Left colon (tissue), 2 donors: ENCODE measurements around the gene PRM3. TPM values are rescaled to one million over a fixed set of nuclear protein-coding genes. Genes with fewer than 3 reads are reported as not detected.

Experiments
- ATAC-seq: fragments of 200-7000 bp; cut with Tn5 transposase; one replicate; pipeline ENCODE4 v1.9.1; 2020; ENCODE audit warnings: mild to moderate bottlenecking, moderate library complexity
- DNase-seq, 2 donors: peaks; one replicate each; pipeline ENCODE4 v3.0.0-alpha.2; 2020
- intact Hi-C, 2 donors: fragments of 100-400 bp; cut with DNase I in 1 of 2; cut with micrococcal nuclease in 1 of 2; formaldehyde crosslinking; loops; one replicate each; pipeline versions ENCODE4 v1.11.2 to v1.14.0; 2022; cut with DNase I, micrococcal nuclease
- total RNA-seq, 2 donors: library from RNA; stranded (reverse); fragmentation: NEBNext Ultra II Directional; extraction: Animal tissue kit (Norgen Biotek cat#: 25700); gene quantifications; one replicate each; pipeline ENCODE4 v1.2.1, GENCODE V29; 2021
- donor health status: DM: no; HTN: no; CAD: no.
- donor health status: DM: yes; HTN: yes; CAD: no.

The PRM3 gene
- total RNA-seq, 2 donors from 2014 or later: not detected

DNA sequence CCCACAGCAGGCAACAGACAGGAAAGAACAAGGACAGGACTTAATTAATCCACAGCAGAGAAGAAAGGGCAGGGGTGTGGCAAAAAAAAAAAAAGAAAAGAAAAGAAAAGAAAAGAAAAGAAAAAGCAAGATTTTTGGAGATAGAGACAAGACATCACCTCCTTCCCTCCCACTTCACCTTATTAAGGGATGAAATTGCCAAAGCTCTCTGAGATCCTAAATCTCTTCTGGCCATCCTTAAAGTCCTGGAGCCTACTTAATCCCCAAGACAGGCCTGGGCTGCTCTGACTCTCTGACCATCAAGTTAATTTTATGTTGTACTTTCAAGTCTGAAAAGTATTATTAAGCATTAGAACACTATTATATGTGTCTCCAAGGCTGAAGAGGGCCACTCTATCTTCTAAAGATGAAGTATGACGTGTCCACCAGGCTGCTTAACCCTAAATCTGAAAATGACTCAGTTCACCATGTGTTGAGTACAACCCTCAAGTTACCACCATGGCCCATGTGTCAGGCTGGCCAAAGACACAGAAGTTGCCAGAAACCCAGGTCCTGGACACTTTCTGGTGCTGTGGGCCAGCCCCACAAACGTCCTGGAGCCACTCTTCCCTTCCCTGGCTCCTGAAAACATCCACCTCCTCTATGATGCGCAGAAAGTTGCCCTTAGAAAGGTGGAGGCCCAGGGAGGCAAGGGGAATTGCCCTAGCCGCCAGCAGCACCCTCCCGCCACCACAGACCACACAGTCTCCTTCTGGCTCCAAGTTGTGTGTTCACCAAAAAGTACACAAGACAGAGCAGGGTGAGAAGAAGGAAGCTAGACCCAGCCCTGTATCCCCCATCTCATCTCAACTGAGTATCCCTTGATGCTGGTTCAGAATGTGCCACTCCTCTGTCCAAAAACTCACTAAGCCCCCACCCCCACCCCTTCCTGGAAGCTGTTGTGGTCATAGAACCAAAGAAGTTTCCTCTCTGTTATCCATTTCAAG is 20.1 kb downstream of the PRM3 start:
- ATAC-seq (no peak), DNase-seq (no peak)
- intact Hi-C loops: loop anchor here in 1 of 2 donors (10.0 kb wide), 1 partner anchor 279 kb away; no protein-coding TSS in a partner anchor

- no peak for ATAC-seq
- intact Hi-C loops: loop anchor here in 1 of 2 donors (10.0 kb wide), 1 partner anchor 278 kb away; no protein-coding TSS in a partner anchor
- no peak for DNase-seq
Measured at GRCh38 chr16:11252482-11252931, 20.9 kb downstream of the PRM3 start.

DNA sequence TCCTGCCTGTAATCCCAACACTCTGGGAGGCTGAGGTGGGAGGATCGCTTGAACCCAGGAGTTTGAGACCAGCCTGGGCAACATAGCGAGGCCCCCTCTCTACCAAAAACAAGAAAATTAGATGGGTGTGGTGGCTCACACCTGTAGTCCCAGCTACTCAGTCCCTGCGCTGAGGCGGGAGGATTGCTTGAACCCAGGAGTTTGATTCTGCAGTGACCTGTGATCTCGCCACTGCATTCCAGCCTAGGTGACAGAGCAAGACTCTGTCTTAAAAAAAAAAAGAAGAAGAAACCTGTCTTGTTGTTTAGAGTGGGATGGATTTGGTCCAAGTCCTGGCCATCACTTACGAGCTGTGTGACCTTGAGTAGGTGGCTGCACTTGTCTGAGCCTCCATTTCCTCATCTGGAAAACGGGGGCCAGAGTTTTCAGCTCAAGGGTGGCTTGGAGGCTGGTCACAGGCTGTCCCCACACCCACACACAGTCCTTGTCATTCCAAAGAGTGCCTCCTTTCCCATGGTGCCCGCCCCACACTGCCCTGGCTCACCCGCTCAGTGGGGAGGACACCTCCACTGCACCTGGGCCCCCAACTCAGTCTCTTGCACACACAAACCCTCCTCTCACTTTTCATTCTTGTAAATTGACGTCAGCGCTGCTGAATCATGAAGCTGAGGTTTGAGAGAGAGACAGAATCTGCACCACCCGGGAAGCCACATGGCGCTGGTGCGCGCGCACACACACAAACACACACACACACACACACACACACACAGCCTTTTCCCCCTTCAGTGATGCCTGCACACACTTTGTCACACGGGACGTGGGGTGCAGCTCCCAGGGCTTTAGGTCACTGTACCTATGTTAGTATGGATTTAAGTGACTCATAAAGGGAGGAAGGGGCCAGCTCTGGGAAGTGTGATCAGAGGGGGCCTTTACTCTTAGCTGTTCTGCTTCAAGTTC is 21.6 kb downstream of the PRM3 start:
- no peak for DNase-seq
- intact Hi-C loops: loop anchor here in 1 of 2 donors (10.0 kb wide), 1 partner anchor 277 kb away; no protein-coding TSS in a partner anchor
- no peak for ATAC-seq

- DNase-seq (no peak), ATAC-seq (no peak)
- intact Hi-C loops: loop anchor here in 1 of 2 donors (10.0 kb wide), 1 partner anchor 276 kb away; no protein-coding TSS in a partner anchor
Measured at GRCh38 chr16:11250786-11251524, 22.5 kb downstream of the PRM3 start.

GRCh38 chr16:11250091-11250785 is 23.2 kb downstream of the PRM3 start:
- ATAC-seq (peak; percentile 40), DNase-seq (no peak)
- intact Hi-C loops: loop anchor here in 1 of 2 donors (10.0 kb wide), 1 partner anchor 275 kb away; no protein-coding TSS in a partner anchor

DNA sequence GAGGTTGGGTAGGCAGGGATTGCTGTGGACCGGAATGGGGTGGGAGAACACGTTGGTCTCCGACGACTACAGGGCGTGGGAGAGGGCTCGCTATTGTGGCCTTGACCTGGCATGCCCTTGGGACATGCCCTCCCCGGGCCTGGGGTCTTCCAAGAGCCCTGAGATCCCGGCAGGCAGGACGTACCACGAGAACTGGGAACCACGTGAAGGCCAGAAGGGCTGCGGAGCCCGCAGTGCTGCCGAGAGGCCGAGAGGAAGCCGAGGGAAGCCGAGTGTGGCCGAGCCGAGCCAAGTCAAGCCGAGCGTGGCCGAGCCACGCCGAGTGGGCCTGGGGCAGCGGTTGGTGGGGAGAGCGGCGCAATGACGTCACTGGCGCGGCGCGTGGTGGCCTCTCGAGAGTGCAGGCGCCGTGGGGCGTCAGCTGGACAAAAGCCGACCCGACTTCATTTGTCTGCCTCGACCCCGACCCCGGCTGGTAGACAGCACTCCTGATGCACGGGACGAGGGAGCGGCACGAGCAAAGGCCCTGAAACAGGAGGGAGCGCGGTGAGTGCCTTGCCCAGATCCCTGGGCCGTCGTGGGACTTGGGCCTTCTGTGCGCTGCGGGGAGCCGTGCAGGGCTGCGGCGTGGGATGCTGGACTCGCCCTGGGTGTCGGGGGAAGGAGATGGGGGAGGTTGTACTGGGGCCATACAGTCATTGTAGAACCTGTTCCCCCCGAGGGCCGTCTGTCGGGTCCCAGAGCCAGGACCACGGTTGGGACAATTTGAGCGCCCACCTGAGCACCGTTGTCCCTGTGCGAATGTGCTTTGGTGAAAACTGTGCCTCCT is 24.0 kb downstream of the PRM3 start:
- DNase-seq: no peak
- ATAC-seq: no peak
- intact Hi-C loops: loop anchor here in 1 of 2 donors (10.0 kb wide), 1 partner anchor 275 kb away; no protein-coding TSS in a partner anchor

DNA sequence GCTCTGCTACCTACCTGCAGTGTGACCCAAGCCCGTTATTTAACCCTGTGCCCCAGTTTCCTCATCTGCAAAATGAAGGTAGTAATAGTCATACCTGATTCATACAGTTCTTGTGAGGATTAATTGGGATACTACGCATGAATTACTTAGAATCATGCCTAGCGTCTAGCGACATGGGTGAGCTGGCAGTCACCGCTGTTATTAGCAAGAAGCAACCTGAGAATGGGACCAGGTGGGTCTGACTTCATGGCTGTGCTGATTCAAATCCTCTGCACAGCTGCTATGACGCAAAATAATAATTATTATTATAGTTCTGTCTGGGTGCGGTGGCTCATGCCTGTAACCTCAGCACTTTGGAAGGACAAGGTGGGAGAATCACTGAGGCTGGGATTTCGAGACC is 25.3 kb downstream of the PRM3 start:
- intact Hi-C loops: no loop called here
- ATAC-seq (no peak), DNase-seq (no peak)

DNA sequence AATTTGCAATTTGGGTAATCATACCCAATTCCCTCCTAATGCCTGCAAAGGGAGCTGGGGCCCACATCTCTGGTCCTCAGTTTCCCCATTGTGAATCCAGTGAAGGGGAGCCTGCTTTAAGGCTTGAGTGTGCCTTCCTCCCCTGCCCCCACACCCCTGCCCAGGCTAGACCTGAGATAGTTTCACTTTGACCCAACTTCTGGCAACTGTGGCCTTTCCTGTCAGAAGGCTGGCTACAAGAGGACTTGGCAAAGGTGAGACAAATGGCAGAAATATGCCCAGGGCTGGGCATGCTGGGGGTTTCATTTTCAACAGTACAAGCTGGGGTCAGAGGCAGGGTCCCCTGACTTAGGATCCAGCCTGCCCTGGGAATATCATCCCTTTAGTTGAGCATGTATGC is 27.4 kb downstream of the PRM3 start:
- intact Hi-C loops: no loop called here
- ATAC-seq: no peak
- DNase-seq: no peak

DNA sequence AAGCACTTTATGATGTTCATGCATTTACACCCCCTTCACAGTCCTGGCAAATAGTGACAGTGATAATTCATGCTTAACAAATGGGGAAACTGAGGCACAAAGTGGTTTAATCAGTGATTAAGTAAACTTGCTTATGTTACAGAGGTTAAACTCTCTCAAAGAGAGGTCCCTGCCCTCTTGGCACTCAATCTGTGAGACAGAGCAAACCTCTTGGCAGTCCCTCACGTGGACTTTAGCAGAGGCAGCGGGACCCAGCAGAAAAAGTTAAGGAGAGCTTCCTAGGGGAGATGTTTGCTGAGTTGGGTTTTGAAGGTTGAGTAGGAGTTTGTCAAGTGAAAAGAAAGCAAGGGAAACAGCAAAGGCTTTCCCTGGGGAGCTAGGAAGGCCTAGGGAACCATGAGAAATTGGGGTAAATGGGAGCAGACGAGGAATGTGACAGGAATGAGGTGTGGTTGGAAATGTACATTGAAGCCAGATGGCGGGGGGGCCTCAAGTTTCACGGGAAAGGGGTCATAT is 28.1 kb downstream of the PRM3 start:
- intact Hi-C loops: no loop called here
- DNase-seq: no peak
- ATAC-seq: no peak

GRCh38 chr16:11242658-11243057 is 30.8 kb downstream of the PRM3 start:
- DNase-seq (no peak), ATAC-seq (no peak)
- intact Hi-C loops: no loop called here

DNA sequence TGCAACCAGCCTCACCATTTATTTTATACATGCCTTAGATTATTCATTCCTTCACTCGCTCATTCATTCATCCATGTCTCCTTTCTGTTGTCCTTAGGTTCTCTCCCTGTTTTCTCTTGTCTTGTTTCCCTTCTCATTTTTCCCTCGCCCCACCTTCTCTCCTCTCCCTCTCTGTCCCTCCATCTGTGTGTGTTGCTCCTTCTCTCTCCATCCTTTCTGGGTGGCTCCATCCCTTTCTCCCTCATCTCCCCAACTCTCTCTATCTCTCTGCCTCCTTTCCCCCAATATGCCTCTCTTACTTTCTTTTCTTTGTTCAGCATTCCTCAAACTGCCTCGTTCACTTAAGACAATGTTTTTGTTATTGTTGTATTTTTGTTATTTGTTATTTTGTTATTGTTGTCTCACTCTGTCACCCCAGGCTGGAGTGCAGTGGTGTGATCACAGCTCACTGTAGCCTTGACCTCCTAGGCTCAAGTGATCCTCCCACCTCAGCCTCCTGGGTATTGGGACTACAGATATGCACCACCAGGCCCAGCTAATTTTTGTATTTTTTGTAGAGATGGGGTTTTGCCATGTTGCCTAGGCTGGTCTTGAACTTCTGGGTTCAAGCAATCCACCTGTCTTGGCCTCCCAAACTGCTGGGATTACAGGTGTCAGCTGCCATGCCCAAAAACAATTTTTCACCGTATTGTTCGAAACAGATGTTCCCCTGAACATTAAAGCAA is 31.8 kb downstream of the PRM3 start:
- intact Hi-C loops: no loop called here
- DNase-seq (no peak), ATAC-seq (no peak)

- ATAC-seq (no peak), DNase-seq (no peak)
- intact Hi-C loops: no loop called here
Measured at GRCh38 chr16:11240636-11241473, 32.6 kb downstream of the PRM3 start.

- intact Hi-C loops: no loop called here
- ATAC-seq (no peak), DNase-seq (no peak)
Measured at GRCh38 chr16:11239644-11240632, 33.5 kb downstream of the PRM3 start.
